ENCODE data around the gene MCRIP1.

MCRIP1 gene

GRCh38 chr17:81870131-81870980 is 37.3 kb upstream of the MCRIP1 start:
- H3K4me3 ChIP-seq (ENCODE audit: control insufficient read depth, low read depth, low read length) = peak overlapping the region; percentile 76
- DNase-seq (ENCODE audit: low read depth) = peak; percentile 69
- TF ChIP-seq, protein P1, sequence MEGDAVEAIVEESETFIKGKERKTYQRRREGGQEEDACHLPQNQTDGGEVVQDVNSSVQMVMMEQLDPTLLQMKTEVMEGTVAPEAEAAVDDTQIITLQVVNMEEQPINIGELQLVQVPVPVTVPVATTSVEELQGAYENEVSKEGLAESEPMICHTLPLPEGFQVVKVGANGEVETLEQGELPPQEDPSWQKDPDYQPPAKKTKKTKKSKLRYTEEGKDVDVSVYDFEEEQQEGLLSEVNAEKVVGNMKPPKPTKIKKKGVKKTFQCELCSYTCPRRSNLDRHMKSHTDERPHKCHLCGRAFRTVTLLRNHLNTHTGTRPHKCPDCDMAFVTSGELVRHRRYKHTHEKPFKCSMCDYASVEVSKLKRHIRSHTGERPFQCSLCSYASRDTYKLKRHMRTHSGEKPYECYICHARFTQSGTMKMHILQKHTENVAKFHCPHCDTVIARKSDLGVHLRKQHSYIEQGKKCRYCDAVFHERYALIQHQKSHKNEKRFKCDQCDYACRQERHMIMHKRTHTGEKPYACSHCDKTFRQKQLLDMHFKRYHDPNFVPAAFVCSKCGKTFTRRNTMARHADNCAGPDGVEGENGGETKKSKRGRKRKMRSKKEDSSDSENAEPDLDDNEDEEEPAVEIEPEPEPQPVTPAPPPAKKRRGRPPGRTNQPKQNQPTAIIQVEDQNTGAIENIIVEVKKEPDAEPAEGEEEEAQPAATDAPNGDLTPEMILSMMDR (conservative IDR thresholded peaks at IDR 0.05; ENCODE audit: control insufficient read depth, insufficient read depth, low read depth, low read length) = no peak

DNA sequence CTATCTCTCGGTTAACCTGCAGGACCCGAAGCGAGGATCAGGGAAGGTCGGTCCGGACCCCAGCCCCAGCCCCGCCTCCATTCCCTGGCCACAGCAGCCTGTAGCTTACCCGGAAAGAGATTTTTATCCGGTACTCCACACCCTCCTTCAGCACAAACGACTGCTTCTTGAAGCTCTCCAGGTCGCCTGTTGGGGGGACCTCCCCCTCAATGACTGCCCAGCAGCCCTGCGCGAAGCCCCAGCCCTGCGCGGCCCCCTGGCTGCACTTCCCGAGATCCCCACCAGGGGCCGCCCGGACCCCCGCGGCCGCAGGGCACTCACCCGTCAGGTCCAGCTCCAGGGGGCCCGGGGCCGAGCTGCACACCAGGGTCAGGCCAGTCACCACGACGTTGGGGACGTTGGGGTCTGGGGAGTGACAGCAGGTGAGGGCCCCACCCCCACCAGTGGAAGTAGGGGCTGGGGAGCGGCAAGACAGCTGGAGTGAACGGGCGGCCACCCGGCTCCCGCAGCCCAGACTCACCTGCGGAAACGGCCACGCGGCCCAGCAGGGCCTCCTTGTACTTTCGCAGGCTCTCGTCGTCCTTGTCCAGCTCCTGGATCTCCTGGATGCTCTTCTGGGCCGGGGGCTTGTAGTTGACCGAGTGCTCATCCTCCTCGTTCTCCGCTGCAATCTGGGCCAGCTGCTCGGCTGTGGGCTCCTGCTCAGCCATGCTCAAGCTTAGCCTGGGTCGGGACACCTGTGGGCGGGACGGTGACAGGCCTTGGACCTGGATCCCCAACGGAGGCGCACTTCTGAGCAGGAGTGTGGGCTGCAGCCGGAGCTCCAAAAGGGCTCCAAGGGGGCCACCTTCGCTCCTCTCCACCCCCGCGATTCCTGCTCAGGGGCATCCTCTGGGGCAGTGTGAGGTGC is 36.4 kb upstream of the MCRIP1 start:
- TF ChIP-seq, protein P1 (conservative IDR thresholded peaks at IDR 0.05; ENCODE audit: control insufficient read depth, insufficient read depth, low read depth, low read length) = peak; percentile 45
- DNase-seq (ENCODE audit: low read depth) = peak; percentile 27
- H3K4me3 ChIP-seq (ENCODE audit: control insufficient read depth, low read depth, low read length) = peak overlapping the region; percentile 76

DNA sequence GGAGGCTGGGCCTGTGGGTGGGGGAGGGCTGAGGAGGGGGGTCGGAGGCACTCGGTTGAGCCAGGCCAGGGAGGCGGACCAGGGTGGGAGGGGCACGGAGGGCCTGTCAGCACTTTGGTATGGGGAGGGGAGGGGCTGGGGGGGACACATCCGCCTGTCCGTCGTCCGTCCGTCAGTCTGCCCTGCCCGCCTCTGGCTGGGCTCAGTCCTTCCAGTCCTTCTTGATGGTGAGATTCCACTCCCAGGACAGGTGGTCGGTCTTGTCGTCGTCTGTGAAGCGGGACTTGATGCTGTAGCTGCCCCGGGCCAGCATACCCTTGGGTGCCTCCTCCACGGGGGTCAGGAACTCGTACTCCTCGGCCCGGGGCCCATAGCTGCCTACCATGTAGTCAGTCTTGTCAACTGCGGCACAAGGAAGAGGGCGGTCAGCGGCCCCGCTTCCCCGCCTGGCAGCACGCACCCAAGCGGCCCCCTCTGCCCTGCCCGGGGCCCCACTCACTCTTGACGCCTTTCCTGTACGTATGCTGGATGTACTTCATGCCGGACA is 35.7 kb upstream of the MCRIP1 start:
- TF ChIP-seq, protein P1 (conservative IDR thresholded peaks at IDR 0.05; ENCODE audit: control insufficient read depth, insufficient read depth, low read depth, low read length) = no peak
- peak; percentile 89 for DNase-seq (ENCODE audit: low read depth)
- H3K4me3 ChIP-seq (ENCODE audit: control insufficient read depth, low read depth, low read length) = peak overlapping the region; percentile 76

- H3K4me3 ChIP-seq (ENCODE audit: control insufficient read depth, low read depth, low read length) = no peak overlapping the region
- no peak for DNase-seq (ENCODE audit: low read depth)
- TF ChIP-seq, protein P1 (conservative IDR thresholded peaks at IDR 0.05; ENCODE audit: control insufficient read depth, insufficient read depth, low read depth, low read length) = no peak
Observed at GRCh38 chr17:81867991-81868673, 35.0 kb upstream of the MCRIP1 start.

- DNase-seq (ENCODE audit: low read depth) = peak; percentile 63
- TF ChIP-seq, protein P1 (conservative IDR thresholded peaks at IDR 0.05; ENCODE audit: control insufficient read depth, insufficient read depth, low read depth, low read length) = no peak
- no peak overlapping the region for H3K4me3 ChIP-seq (ENCODE audit: control insufficient read depth, low read depth, low read length)
Observed at GRCh38 chr17:81867170-81867990, 34.3 kb upstream of the MCRIP1 start.
